Spleen (tissue), 7 donors: ENCODE results near the gene OLFM1.

Experiments used
- CTCF ChIP-seq, 11 experiments: fragments of 200-600 bp in 7 of 11; fragments of 450-650 bp in 4 of 11; sonication (generic) in 4 of 11; IDR thresholded peaks in 8 of 11; conservative IDR thresholded peaks in 3 of 11; 1 replicate in 7 of 11; 2 replicates in 4 of 11; pipeline versions ENCODE4 v1.4.0 to v1.8.0; 2016 to 2021; ENCODE audit warnings: antibody characterized with exemption in 11 of 11, inconsistent platforms in 4 of 11, mild to moderate bottlenecking in 1 of 11
- POLR2A ChIP-seq, 3 donors: fragments of 450-650 bp; IDR thresholded peaks; one replicate each; pipeline ENCODE4 v1.5.1; 2017; ENCODE audit warnings: antibody characterized with exemption in 3 of 3, mild to moderate bottlenecking in 1 of 3
- POLR2AphosphoS5 ChIP-seq, 3 donors: sonication (generic); formaldehyde crosslinking; IDR thresholded peaks; one replicate each; pipeline ENCODE4 v1.5.1; 2017; ENCODE audit warnings: antibody characterized with exemption in 3 of 3
- donor health status: DM: no; HTN: no; CAD: no; lungs with moderate emphysema.
- donor health status: DM: no; HTN: no; CAD: no.
- donor health status: DM: no; HTN: no; CAD: no.

GRCh38 chr9:135068776-135069415 is 18.6 kb upstream of the OLFM1 start:
- TF ChIP-seq POLR2AphosphoS5 (IDR thresholded peaks at IDR 0.05) (no peak), CTCF (IDR thresholded peaks at IDR 0.05 in 8 of 11, conservative IDR thresholded peaks at IDR 0.05 in 3 of 11) (no peak), POLR2A (IDR thresholded peaks at IDR 0.05) (no peak)
